Measurements from ENCODE around the gene NOTCH4.

Gene NOTCH4

DNA sequence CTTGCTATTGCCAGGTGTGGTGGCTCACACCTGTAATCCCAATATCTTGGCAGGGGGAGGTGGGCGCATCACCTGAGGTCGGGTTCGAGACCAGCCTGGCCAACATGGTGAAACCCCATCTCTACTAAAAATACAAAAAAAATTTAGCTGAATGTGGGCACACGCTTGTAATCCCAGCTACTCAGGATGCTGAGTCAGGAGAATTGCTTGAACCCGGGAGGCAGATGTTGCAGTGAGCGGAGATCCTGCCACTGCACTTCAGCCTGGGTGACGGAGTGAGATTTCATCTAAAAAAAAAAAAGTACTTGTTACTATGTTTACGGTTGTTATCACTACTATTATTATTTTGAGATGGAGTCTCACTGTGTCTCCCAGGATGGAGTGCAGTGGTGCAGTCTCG, 67.0 kb downstream of the NOTCH4 start:
- DNase-seq = no peak

GRCh38 chr6:32154514-32155161, 69.2 kb downstream of the NOTCH4 start:
- DNase-seq = no peak

GRCh38 chr6:32153564-32154513, 70.0 kb downstream of the NOTCH4 start, which contains the start of gene PPT2:
Gene PPT2 (plus strand): TSS chr6:32154141. CDS start chr6:32154595, 454 bp downstream.
- peak; percentile 96 for DNase-seq

GRCh38 chr6:32152769-32153563, 70.9 kb downstream of the NOTCH4 start:
- no peak for DNase-seq

DNA sequence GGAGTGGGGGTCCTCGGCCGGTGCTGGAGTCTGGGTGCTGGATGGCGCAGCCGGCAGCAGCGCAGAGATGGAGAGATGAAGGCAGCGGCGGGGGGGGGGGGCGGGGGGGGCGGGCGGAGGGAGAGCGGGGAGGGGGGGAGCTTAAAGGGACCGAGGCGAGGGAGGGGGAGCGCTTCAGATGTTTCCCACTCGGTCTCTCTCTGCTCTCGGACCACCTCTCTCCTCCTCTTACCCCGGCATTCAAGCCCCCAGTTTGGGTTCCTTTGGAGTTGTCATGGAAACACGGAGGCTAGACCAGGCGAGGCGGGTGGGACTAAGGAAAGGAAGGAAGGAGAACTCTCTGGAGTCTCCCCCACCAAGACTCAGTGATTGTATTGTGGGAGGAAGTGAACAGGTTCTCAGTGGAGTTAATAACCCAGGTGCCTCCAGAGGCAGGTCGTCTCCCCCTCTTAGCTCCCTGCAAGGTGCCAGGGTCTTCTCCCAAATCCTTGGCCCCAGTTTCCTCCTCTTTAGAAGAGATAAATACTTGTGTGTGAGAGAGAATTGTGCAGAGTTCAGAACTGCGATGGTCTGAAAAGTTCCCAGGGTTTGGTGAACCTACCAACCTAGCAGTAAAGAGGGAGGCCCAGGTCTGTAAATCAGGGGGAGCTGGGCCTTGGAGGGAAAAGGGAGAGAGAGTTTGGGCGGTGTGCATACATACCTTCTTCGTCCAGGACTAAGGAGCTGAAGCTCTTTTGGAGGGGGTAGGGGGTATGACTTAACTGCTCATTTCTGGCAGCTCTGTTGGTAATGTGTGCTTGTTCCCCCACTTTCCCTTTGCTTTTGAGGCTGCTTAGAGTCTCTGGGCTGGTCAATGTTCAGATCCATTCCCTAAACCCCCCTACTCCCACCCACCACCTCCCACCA, 71.8 kb downstream of the NOTCH4 start, which contains the start of gene PRRT1:
TSS of gene PRRT1 (minus strand) at position 77 of the 906 bp plus-strand sequence. CDS start 112 bp downstream, outside the sequence.
- DNase-seq = no peak

DNA sequence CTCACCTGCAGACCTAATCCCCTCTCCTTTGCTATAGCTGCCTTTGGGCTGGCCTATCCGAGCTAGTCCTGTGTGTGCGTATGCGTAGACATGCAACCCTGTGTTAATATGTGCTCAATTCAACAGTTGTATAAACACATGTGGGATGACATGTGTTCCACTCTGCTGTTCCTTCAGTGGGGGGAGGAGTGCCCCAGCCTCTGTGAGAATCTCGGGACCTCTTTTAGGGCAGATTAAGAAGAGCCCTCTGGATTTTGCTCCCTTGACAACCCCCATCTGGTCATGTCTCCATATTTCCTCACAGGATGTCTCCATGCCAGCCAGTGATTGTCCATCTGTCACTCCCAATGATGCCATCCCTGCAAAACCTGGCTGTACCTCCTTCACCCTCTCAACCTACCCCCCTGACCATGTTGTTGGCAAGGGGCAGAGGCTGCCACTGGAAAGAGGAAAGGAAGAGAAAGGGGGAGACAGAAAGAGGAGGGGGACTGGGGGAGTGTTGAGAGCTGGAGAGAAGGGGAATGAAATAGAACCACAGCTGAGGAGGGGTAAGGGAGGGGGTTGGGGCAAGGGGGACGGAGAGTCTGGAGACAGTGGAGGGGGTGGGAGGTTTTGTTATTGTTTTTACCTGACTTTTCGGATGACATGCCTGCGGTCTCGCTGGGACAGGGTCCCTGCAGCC, 72.5 kb downstream of the NOTCH4 start:
- DNase-seq = no peak

GRCh38 chr6:32149932-32150870, 73.7 kb downstream of the NOTCH4 start:
- DNase-seq = no peak

DNA sequence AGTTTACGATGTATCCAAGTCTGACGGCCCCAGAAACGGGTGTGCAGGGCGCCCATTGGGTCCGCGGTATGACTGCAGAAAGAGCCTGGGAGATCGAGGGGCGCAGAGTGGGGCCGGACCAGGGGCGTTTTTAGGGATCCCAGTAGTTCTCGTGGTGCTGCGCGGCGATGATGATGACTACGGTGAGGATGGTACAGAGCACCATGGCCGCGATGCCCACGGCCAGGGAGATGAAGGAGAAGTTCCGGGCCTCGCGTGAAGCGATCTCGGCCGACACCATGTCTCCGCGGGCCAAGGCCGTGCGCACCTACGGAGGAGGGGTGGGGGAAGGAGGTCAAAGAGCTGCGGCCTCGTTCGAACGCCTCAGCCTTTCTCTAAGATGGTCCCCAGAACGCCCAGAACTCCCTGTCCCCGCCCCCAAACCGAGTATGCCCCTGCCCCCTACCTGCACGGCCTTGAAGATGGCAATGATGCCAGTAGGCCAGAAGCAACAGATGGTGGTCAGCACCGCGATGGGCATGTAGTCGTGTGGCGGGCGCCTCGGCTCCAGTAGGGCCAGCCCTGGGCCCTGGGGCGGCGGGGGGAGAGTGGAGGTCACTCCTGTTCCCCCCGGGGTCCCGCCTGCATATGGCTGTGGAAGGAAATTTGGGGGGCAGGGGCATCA, 74.6 kb downstream of the NOTCH4 start:
- no peak for DNase-seq

GRCh38 chr6:32148289-32149091, 75.4 kb downstream of the NOTCH4 start:
- DNase-seq = peak; percentile 88

DNA sequence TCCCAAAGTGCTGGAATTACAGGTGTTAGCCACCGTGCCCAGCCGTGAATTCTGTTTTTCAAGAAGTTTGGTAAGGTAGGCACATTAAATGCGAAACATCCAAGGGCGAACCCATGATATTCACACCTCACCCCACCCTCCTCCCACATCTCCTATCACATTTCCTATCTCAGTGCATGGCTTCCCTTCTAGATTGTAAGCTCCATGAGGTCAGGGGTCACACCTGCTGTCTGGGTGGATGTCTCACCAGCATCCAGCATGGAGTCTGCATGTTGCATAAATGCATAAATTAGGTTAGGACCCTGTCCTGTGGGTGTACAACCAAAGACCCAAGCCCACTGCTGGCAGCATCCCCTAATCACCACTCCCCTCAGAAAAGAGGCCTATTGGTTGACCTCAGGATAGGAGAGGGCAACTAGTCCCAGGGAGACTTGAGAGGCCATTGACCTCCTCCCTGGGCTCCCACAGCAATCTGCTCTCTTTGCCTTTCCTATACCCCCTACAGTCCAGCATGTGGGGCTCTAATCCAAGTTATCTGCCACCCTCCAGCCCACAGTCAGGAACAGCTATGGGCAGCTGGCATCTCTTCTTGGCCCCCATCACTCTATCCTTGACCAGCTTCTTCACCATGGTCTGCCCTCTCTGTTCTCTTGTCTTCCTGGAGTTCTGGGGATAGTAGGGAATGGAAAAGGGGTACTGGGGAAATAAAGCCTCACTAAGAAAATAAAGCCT, 76.3 kb downstream of the NOTCH4 start:
- peak; percentile 62 for DNase-seq

GRCh38 chr6:32146687-32147086, 77.2 kb downstream of the NOTCH4 start:
- no peak for DNase-seq

DNA sequence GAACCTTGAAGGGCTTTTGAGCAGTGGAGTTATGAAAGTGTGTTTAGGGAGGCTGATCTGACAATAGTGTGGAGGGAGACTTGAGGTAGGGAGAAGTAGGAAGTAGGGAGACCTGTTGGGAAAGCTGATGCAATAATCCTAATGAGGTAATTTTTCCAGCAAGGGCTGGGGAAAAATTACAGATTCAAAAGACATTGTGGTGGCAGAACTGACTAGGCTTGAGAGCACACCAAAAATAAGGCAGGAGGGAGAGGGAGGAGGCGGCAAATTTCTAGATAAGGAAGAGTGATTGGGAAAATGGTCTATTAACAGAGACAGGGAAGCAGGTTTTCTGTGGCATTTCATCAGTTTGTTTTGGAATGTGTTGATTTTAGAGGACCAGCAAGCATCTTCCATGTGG, 77.6 kb downstream of the NOTCH4 start:
- no peak for DNase-seq

Data from hematopoietic multipotent progenitor cell treated with erythropoietin and hydrocortisone succinate and interleukin-3 and kit ligand, for 8 days (in vitro differentiated cells).